ENCODE data around the gene CCDC149. TPM values are rescaled to one million over a fixed set of nuclear protein-coding genes. Genes with fewer than 3 reads are reported as not detected.

CCDC149 gene
- total and polyA plus RNA-seq, 2 of the 13 experiments (the other 11 are each of a cell fraction or from before 2014, with no cell fraction given): 0.44 to 0.95 TPM

DNA sequence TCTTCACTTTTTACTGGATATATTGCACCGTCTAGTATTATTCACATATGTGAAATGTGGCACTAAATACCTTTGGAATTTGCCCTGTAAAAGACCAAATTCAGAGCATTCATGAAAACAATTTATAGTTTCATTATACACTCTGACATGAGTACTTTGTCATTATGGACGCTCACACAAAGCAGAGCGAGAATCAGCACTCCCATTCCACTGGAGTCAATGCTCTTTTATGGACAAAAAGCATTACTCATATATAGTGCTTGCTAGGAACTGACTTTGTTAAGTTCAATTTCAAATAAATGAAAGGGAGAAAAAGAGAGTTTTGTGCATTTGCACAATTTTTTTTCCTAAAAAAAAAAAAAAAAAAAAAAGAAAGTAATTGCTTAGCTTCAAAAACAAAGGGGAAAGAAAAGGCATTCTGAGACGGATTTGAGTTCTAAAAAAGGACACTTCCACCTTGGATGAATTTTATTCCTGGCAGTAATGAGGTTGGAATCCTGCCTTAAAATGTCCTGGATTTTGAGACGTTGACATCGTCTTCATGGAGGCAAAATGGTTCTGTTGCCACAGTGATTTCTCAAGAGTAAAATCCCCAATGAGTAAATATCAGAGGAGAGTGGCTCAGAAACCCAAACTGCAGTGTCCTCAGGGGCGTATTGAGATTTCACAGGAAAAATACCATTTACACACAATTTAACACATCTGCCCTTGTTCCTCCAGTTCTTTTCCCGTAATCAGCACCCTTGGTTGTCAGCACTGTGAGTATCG is 34.8 kb downstream of the CCDC149 start:
- no peak overlapping the region for H3K4me3 ChIP-seq (replicated peaks in 1 of 3; ENCODE audit: insufficient read depth in 1 of 3, low read depth in 2 of 3, low read length in 3 of 3)
- no peaks in the 10 kb centered on the region for H3K4me1 ChIP-seq (ENCODE audit: insufficient read depth, low read length)
- in situ Hi-C loops (cut with HindIII; ENCODE audit: extremely low pct_ligation_motif_present, low pct_unique_long_range_greater_than_20kb) (no loop called here), intact Hi-C loops (cut with micrococcal nuclease; ENCODE audit: unreplicated experiment) (no loop called here)
- TF ChIP-seq, protein P1, sequence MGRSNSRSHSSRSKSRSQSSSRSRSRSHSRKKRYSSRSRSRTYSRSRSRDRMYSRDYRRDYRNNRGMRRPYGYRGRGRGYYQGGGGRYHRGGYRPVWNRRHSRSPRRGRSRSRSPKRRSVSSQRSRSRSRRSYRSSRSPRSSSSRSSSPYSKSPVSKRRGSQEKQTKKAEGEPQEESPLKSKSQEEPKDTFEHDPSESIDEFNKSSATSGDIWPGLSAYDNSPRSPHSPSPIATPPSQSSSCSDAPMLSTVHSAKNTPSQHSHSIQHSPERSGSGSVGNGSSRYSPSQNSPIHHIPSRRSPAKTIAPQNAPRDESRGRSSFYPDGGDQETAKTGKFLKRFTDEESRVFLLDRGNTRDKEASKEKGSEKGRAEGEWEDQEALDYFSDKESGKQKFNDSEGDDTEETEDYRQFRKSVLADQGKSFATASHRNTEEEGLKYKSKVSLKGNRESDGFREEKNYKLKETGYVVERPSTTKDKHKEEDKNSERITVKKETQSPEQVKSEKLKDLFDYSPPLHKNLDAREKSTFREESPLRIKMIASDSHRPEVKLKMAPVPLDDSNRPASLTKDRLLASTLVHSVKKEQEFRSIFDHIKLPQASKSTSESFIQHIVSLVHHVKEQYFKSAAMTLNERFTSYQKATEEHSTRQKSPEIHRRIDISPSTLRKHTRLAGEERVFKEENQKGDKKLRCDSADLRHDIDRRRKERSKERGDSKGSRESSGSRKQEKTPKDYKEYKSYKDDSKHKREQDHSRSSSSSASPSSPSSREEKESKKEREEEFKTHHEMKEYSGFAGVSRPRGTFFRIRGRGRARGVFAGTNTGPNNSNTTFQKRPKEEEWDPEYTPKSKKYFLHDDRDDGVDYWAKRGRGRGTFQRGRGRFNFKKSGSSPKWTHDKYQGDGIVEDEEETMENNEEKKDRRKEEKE (IDR thresholded peaks at IDR 0.05): no peak
- TF ChIP-seq KDM5A (IDR thresholded peaks at IDR 0.05; ENCODE audit: borderline replicate concordance, low read length) (no peak), HDAC2 (CRISPR knock-in tag; IDR thresholded peaks at IDR 0.05) (no peak), EED (CRISPR knock-in tag; IDR thresholded peaks at IDR 0.05) (no peak), PHF8 (CRISPR knock-in tag; IDR thresholded peaks at IDR 0.05) (no peak), MATR3 (CRISPR knock-in tag; IDR thresholded peaks at IDR 0.05) (no peak)
- TF ChIP-seq, protein P2, sequence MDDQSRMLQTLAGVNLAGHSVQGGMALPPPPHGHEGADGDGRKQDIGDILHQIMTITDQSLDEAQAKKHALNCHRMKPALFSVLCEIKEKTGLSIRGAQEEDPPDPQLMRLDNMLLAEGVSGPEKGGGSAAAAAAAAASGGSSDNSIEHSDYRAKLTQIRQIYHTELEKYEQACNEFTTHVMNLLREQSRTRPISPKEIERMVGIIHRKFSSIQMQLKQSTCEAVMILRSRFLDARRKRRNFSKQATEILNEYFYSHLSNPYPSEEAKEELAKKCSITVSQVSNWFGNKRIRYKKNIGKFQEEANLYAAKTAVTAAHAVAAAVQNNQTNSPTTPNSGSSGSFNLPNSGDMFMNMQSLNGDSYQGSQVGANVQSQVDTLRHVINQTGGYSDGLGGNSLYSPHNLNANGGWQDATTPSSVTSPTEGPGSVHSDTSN (CRISPR knock-in tag; IDR thresholded peaks at IDR 0.05; ENCODE audit: borderline replicate concordance): no peak
- no peak overlapping the region for H3K27ac ChIP-seq (ENCODE audit: extremely low read length, insufficient read depth, low read length)
- ChIA-PET POLR2A (no interaction called here), CTCF (ENCODE audit: low intra/inter-chr PET ratio, low total read pairs) (no interaction called here)
- 27% methylated on average over 9 of the region's 9 CpGs for WGBS (ENCODE audit: low lambda C conversion rate)
- H4K20me1 ChIP-seq (ENCODE audit: insufficient read depth, low read length): no peaks in the 10 kb centered on the region
- no peaks in the 10 kb centered on the region for H3K36me3 ChIP-seq (replicated peaks in 1 of 2; ENCODE audit: control insufficient read depth in 1 of 2, insufficient read depth in 2 of 2, low read length in 2 of 2)
- DNase-seq (ENCODE audit: low spot score): no peak
- H3K79me2 ChIP-seq (ENCODE audit: insufficient read depth, low read length): no peaks in the 10 kb centered on the region
- ATAC-seq: no peak
- no TSS peak for BruUV-seq (replicated peaks)
- H3K9me3 ChIP-seq (ENCODE audit: low read length): no peaks in the 10 kb centered on the region
- H3K4me2 ChIP-seq (ENCODE audit: low read depth, low read length): no peak overlapping the region
- FAIRE-seq: no peak
- H3K27me3 ChIP-seq (ENCODE audit: control insufficient read depth in 1 of 2, insufficient read depth in 2 of 2, low read length in 2 of 2): peaks cover 0 to 7% of the 10 kb centered on the region in 2 experiments; a peak in 1 of 5 replicates
- H3K9ac ChIP-seq (ENCODE audit: insufficient read depth, low read depth, low read length): no peak overlapping the region
- H2AFZ ChIP-seq (ENCODE audit: low read length): no peak overlapping the region

All from HepG2 (cell line).